ENCODE data around the gene TMEM184A. TPM values are rescaled to one million over a fixed set of nuclear protein-coding genes. Genes with fewer than 3 reads are reported as not detected.
"Not testable (repeated sequence)": the region's sequence is repeated elsewhere in the genome, so short reads cannot be mapped to it uniquely, and the experiment has no call there.

The TMEM184A gene
- total RNA-seq, 4 donors from 2014 or later = 0.23 to 0.42 TPM; not detected in 2

- intact Hi-C loops (cut with DNase I) = loop anchor here (10.0 kb wide), 1 partner anchor 518 kb away; no protein-coding TSS in a partner anchor
- H3K36me3 ChIP-seq = no peaks in the 10 kb centered on the region
- peaks cover 0 to 56% (median 9%) of the 10 kb centered on the region in 4 donors for H3K27me3 ChIP-seq
- peaks cover 0 to 11% (median 8%) of the 10 kb centered on the region in 4 donors for H3K4me1 ChIP-seq
- H3K9me3 ChIP-seq = peaks cover 0 to 13% (median 10%) of the 10 kb centered on the region in 4 donors
- H3K4me3 ChIP-seq = no peak overlapping the region
- H3K27ac ChIP-seq (replicated peaks in 1 of 4) = no peak overlapping the region
- WGBS = 73% methylated on average over 17 of the region's 42 CpGs
- DNase-seq (ENCODE audit: extremely low spot score) = no peak
- TF ChIP-seq EP300 (IDR thresholded peaks at IDR 0.05) (no peak), CTCF (IDR thresholded peaks at IDR 0.05) (no peak), POLR2AphosphoS5 (IDR thresholded peaks at IDR 0.05) (no peak), POLR2A (IDR thresholded peaks at IDR 0.05; ENCODE audit: low read depth) (no peak)
These were observed 31.1 kb upstream of the TMEM184A start for GRCh38 chr7:1586827-1587705.

GRCh38 chr7:1586126-1586826 lies 30.3 kb upstream of the TMEM184A start:
- WGBS = 84% methylated on average over 23 of the region's 34 CpGs
- H3K4me3 ChIP-seq = no peak overlapping the region

GRCh38 chr7:1585142-1585981 lies 29.4 kb upstream of the TMEM184A start:
- intact Hi-C loops (cut with DNase I) = loop anchor here (10.0 kb wide), 1 partner anchor 519 kb away; no protein-coding TSS in a partner anchor
- WGBS = 96% methylated on average over 9 of the region's 37 CpGs
- TF ChIP-seq CTCF (IDR thresholded peaks at IDR 0.05) (no peak), EP300 (IDR thresholded peaks at IDR 0.05) (no peak), POLR2A (IDR thresholded peaks at IDR 0.05; ENCODE audit: low read depth) (no peak), POLR2AphosphoS5 (IDR thresholded peaks at IDR 0.05) (no peak)

More at GRCh38 chr7:1586126-1586826, 30.3 kb upstream of the TMEM184A start:
- TF ChIP-seq POLR2AphosphoS5 (IDR thresholded peaks at IDR 0.05) (no peak), POLR2A (IDR thresholded peaks at IDR 0.05; ENCODE audit: low read depth) (no peak), CTCF (IDR thresholded peaks at IDR 0.05) (no peak), EP300 (IDR thresholded peaks at IDR 0.05) (no peak)
- Histone ChIP-seq H3K27ac (replicated peaks in 1 of 4) (no peak overlapping the region), H3K4me1 (peaks cover 0 to 8% (median 6%) of the 10 kb centered on the region in 4 donors), H3K9me3 (peaks cover 0 to 13% (median 10%) of the 10 kb centered on the region in 4 donors), H3K27me3 (peaks cover 0 to 48% (median 7%) of the 10 kb centered on the region in 4 donors), H3K36me3 (no peaks in the 10 kb centered on the region)
- intact Hi-C loops (cut with DNase I) = loop anchor here (10.0 kb wide), 1 partner anchor 519 kb away; no protein-coding TSS in a partner anchor
- no peak for DNase-seq (ENCODE audit: extremely low spot score)

GRCh38 chr7:1584700-1585099 lies 28.7 kb upstream of the TMEM184A start:
- H3K4me1 ChIP-seq = peaks cover 0 to 11% (median 7%) of the 10 kb centered on the region in 4 donors
- DNase-seq (ENCODE audit: extremely low spot score) = no peak
- intact Hi-C loops (cut with DNase I) = loop anchor here (5.0 to 10.0 kb wide), 2 partner anchors 520 to 633 kb away; no protein-coding TSS in a partner anchor
- no peak for TF ChIP-seq CTCF (IDR thresholded peaks at IDR 0.05)
- no peak for TF ChIP-seq POLR2A (IDR thresholded peaks at IDR 0.05; ENCODE audit: low read depth)
- no peak for TF ChIP-seq EP300 (IDR thresholded peaks at IDR 0.05)
- no peak for TF ChIP-seq POLR2AphosphoS5 (IDR thresholded peaks at IDR 0.05)
- H3K36me3 ChIP-seq = no peaks in the 10 kb centered on the region
- no peak overlapping the region for H3K4me3 ChIP-seq
- WGBS = 94% methylated on average over 18 of the region's 18 CpGs
- peaks cover 0 to 32% (median 5%) of the 10 kb centered on the region in 4 donors for H3K27me3 ChIP-seq
- no peak overlapping the region for H3K27ac ChIP-seq (replicated peaks in 1 of 4)
- peaks cover 0 to 11% (median 10%) of the 10 kb centered on the region in 4 donors for H3K9me3 ChIP-seq

More at GRCh38 chr7:1585142-1585981, 29.4 kb upstream of the TMEM184A start:
- Histone ChIP-seq H3K9me3 (peaks cover 0 to 13% (median 10%) of the 10 kb centered on the region in 4 donors), H3K4me3 (no peak overlapping the region), H3K27me3 (peaks cover 0 to 39% (median 5%) of the 10 kb centered on the region in 4 donors), H3K27ac (replicated peaks in 1 of 4) (no peak overlapping the region), H3K4me1 (peaks cover 0 to 8% (median 6%) of the 10 kb centered on the region in 4 donors), H3K36me3 (no peaks in the 10 kb centered on the region)
- DNase-seq (ENCODE audit: extremely low spot score) = no peak

GRCh38 chr7:1583241-1583930 lies 27.4 kb upstream of the TMEM184A start:
- 89% methylated on average over 14 of the region's 19 CpGs for WGBS

More at GRCh38 chr7:1583241-1583930, 27.4 kb upstream of the TMEM184A start:
- Histone ChIP-seq H3K27me3 (peaks cover 0 to 19% (median 1%) of the 10 kb centered on the region in 4 donors), H3K4me1 (peaks cover 0 to 17% (median 13%) of the 10 kb centered on the region in 4 donors)
- intact Hi-C loops (cut with DNase I) = loop anchor here (5.0 to 10.0 kb wide), 2 partner anchors 521 to 634 kb away; no protein-coding TSS in a partner anchor
- not testable (repeated sequence) for H3K36me3 ChIP-seq; H3K4me3 ChIP-seq; DNase-seq (ENCODE audit: extremely low spot score); H3K9me3 ChIP-seq; H3K27ac ChIP-seq (replicated peaks in 1 of 4)

Measured in esophagus muscularis mucosa (tissue), 4 donors.